MM.1S (cell line): Measurements from ENCODE around the gene HS3ST6.
A peak's percentile ranks its signal among the peaks of the same experiment; 100 is the strongest.

Experiments
- DNase-seq: peaks from one replicate; pipeline ENCODE4 v3.0.0-alpha.2; 2015
- H2AFZ ChIP-seq: fragments of 300-600 bp; sonication (generic); 2 replicates; pipeline ENCODE4 v1.6.0; 2016; ENCODE audit warnings: antibody characterized with exemption, low read length
- H3F3A ChIP-seq: fragments of 300-600 bp; sonication (generic); 2 replicates; pipeline ENCODE4 v1.6.1; 2016; ENCODE audit warnings: mild to moderate bottlenecking, antibody characterized with exemption, low read length, moderate library complexity, mixed read lengths; ENCODE audit not compliant: insufficient read depth
- H3K27ac ChIP-seq: fragments of 300-600 bp; sonication (generic); 2 replicates; pipeline ENCODE4 v1.5.1; 2016; ENCODE audit warnings: mild to moderate bottlenecking, low read length
- H3K27me3 ChIP-seq: fragments of 300-600 bp; sonication (generic); replicated peaks from 2 replicates; pipeline ENCODE4 v1.6.0; 2016; ENCODE audit warnings: low read length; ENCODE audit not compliant: insufficient read depth
- H3K36me3 ChIP-seq: fragments of 300-600 bp; sonication (generic); replicated peaks from 2 replicates; pipeline ENCODE4 v1.6.1; 2016; ENCODE audit warnings: mild to moderate bottlenecking, low read length, mixed read lengths; ENCODE audit not compliant: insufficient read depth
- H3K4me1 ChIP-seq: fragments of 300-600 bp; sonication (generic); 2 replicates; pipeline ENCODE4 v1.6.1; 2016; ENCODE audit warnings: low read length, mixed read lengths
- H3K4me2 ChIP-seq: fragments of 300-600 bp; sonication (generic); 2 replicates; pipeline ENCODE4 v1.6.0; 2016; ENCODE audit warnings: low read depth, low read length
- H3K4me3 ChIP-seq: fragments of 300-600 bp; sonication (generic); 2 replicates; pipeline ENCODE4 v1.5.1; 2016; ENCODE audit warnings: low read length, mixed read lengths
- H3K79me2 ChIP-seq: fragments of 300-600 bp; sonication (generic); 2 replicates; pipeline ENCODE4 v1.6.1; 2016; ENCODE audit warnings: mixed run types, low read length, mixed read lengths
- H3K9ac ChIP-seq: fragments of 300-600 bp; sonication (generic); 2 replicates; pipeline ENCODE4 v1.6.1; 2016; ENCODE audit warnings: low read length, mixed read lengths
- H3K9me2 ChIP-seq: fragments of 300-600 bp; sonication (generic); replicated peaks from 2 replicates; pipeline ENCODE4 v1.6.1; 2016; ENCODE audit warnings: mild to moderate bottlenecking, low read length, mixed read lengths; ENCODE audit not compliant: insufficient read depth
- H3K9me3 ChIP-seq: fragments of 300-600 bp; sonication (generic); replicated peaks from 2 replicates; pipeline ENCODE4 v1.6.1; 2016; ENCODE audit warnings: mild to moderate bottlenecking, low read length, mixed read lengths; ENCODE audit not compliant: insufficient read depth
- H4K20me1 ChIP-seq: fragments of 300-600 bp; sonication (generic); 2 replicates; pipeline ENCODE4 v1.6.1; 2016; ENCODE audit warnings: mild to moderate bottlenecking, low read length, moderate library complexity, mixed read lengths; ENCODE audit not compliant: insufficient read depth
- EZH2 ChIP-seq: fragments of 300-600 bp; sonication (generic); optimal IDR thresholded peaks from 2 replicates; pipeline ENCODE3; 2017; ENCODE audit warnings: low read depth, mild to moderate bottlenecking, antibody characterized with exemption, low read length, mixed read lengths
- EZH2phosphoT487 ChIP-seq: fragments of 300-600 bp; sonication (generic); IDR thresholded peaks from 2 replicates; pipeline ENCODE4 v1.6.1; 2018; ENCODE audit warnings: antibody characterized with exemption, low read length
- TF ChIP-seq, protein P1 (sequence below): fragments of 300-600 bp; sonication (generic); IDR thresholded peaks from 2 replicates; pipeline ENCODE4 v1.5.1; 2016; ENCODE audit warnings: antibody characterized with exemption, low read length, mixed read lengths

The HS3ST6 gene

DNA sequence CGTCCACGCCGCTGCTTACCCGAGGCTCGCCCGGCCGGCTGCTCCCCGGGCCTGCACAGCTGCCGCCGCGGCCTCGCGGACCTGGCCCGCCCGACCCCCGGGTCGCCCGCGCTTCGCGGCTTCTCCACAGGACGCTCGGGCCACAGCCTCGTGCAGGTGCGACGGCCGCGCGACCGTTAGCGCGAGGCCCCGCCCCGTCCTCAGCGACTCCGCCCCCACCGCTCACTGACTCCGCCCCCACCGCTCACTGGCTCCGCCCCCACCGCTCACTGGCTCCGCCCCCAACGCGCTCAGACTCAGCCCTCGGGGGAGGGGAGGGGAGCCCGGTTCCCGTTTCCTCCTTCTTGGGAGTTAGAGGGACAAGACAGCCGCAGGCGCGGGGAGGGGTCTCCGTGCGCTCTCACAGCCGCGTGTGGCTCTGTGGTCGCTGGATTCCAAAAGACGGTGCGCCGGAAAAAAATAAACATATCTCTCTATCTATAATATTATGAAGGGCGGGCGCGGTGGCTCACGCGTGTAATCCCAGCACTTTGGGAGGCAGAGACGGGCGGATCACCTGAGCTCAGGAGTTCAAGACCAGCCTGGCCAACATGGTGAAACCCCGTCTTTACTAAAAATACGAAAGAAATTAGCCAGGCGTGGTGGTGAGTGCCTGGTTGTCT, 46.1 kb downstream of the HS3ST6 start, which contains the start of gene MEIOB:
MEIOB (minus strand) TSS at position 191 of the 662 bp plus-strand sequence. CDS start 3,989 bp downstream, outside the sequence.
- Histone ChIP-seq H3K9ac (no peak within 1 kb of the TSS), H3K4me2 (no peak within 1 kb of the TSS), H3K4me1 (0 out of 2 replicates have a peak, but pooled peaks cover 3% of the 10 kb centered on the region), H3K4me3 (no peak within 1 kb of the TSS), H3F3A (peaks cover 6% of the 10 kb centered on the region; the same call in 1 of the 2 replicates), H3K27me3 (no peaks in the 10 kb centered on the region), H2AFZ (no peak within 1 kb of the TSS), H4K20me1 (no peaks in the 10 kb centered on the region), H3K9me3 (no peaks in the 10 kb centered on the region), H3K79me2 (no peaks in the 10 kb centered on the region), H3K36me3 (no peaks in the 10 kb centered on the region), H3K9me2 (no peaks in the 10 kb centered on the region), H3K27ac (no peak within 1 kb of the TSS)
- TF ChIP-seq EZH2phosphoT487 (no peak), EZH2 (no peak)
- TF ChIP-seq, protein P1, sequence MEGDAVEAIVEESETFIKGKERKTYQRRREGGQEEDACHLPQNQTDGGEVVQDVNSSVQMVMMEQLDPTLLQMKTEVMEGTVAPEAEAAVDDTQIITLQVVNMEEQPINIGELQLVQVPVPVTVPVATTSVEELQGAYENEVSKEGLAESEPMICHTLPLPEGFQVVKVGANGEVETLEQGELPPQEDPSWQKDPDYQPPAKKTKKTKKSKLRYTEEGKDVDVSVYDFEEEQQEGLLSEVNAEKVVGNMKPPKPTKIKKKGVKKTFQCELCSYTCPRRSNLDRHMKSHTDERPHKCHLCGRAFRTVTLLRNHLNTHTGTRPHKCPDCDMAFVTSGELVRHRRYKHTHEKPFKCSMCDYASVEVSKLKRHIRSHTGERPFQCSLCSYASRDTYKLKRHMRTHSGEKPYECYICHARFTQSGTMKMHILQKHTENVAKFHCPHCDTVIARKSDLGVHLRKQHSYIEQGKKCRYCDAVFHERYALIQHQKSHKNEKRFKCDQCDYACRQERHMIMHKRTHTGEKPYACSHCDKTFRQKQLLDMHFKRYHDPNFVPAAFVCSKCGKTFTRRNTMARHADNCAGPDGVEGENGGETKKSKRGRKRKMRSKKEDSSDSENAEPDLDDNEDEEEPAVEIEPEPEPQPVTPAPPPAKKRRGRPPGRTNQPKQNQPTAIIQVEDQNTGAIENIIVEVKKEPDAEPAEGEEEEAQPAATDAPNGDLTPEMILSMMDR, result no peak
- no peak for DNase-seq

DNA sequence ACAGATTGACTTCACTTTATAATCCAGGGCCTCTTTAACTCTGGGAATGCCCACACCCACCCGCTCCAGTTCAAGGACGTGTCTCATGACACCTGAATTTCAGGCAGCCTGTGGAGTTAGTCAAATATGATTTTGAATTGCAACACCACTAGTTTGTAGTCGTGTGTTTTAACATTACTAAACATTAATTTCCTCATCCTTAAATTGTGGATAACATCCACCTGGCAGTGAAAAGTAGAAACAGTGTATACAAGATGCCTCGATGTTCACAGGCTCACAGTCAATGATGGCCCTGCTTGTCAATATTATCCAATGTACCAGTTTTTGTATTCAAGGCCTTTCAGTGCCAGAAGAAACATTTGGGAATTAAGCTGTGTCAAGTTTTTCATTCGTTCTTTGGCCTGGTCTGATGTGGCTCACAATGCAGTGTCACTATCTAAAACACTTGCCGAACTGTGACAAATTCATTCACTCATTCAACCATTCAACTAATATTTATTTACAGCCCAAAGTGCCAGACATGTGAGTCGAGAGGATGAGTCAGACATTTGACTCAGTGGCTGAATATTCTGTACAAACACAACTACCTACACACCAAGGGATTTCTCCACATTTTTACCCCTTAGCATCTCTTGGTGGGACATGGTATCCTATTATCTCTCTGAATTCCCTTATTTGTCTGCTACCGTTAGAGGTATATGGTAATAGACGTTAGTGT, 47.7 kb downstream of the HS3ST6 start:
- DNase-seq, result no peak

GRCh38 chr16:1865902-1866690, 52.1 kb downstream of the HS3ST6 start:
- Histone ChIP-seq H3K27me3 (no peaks in the 10 kb centered on the region), H3K4me1 (peaks cover 14% of the 10 kb centered on the region), H2AFZ (peak overlapping the region; percentile 43; the same call in 1 of the 2 replicates), H3K36me3 (no peaks in the 10 kb centered on the region), H3K9me3 (no peaks in the 10 kb centered on the region), H3K4me3 (no peak overlapping the region), H3K79me2 (no peaks in the 10 kb centered on the region), H3F3A (no peaks in the 10 kb centered on the region; the same call in 1 of the 2 replicates), H3K9me2 (no peaks in the 10 kb centered on the region), H3K4me2 (peak overlapping the region; percentile 32; the same call in 1 of the 2 replicates), H3K27ac (no peak overlapping the region; the same call in 1 of the 2 replicates), H4K20me1 (no peaks in the 10 kb centered on the region), H3K9ac (no peak overlapping the region)
- TF ChIP-seq EZH2 (no peak), EZH2phosphoT487 (no peak)
- TF ChIP-seq, protein P1, result 0 out of 2 replicates have a peak, but pooled peaks have one; percentile 8
- DNase-seq, result no peak

More for the DNA sequence above, 47.7 kb downstream of the HS3ST6 start:
- Histone ChIP-seq H3K4me1 (peaks cover 10% of the 10 kb centered on the region), H3K27me3 (no peaks in the 10 kb centered on the region), H3K9ac (no peak overlapping the region), H3K9me3 (no peaks in the 10 kb centered on the region), H3K27ac (no peak overlapping the region), H3K79me2 (no peaks in the 10 kb centered on the region), H2AFZ (no peak overlapping the region), H3K9me2 (no peaks in the 10 kb centered on the region), H3K4me3 (no peak overlapping the region), H3K4me2 (no peak overlapping the region), H3F3A (no peaks in the 10 kb centered on the region; the same call in 1 of the 2 replicates), H3K36me3 (no peaks in the 10 kb centered on the region), H4K20me1 (no peaks in the 10 kb centered on the region)
- TF ChIP-seq EZH2, result no peak
- TF ChIP-seq, protein P1, result no peak
